ENCODE results near the gene IRAK1. TPM values are rescaled to one million over a fixed set of nuclear protein-coding genes. Genes with fewer than 3 reads are reported as not detected.

Gene IRAK1
- total and polyA plus RNA-seq, 9 of the 15 experiments (the other 6 are each of a cell fraction or from before 2014, with no cell fraction given): 11.6 to 261 (median 91.6) TPM

- TF ChIP-seq CREB3 (tag; conservative IDR thresholded peaks at IDR 0.05; ENCODE audit: low read depth) (peak; percentile 99), CEBPZ (IDR thresholded peaks at IDR 0.05; ENCODE audit: borderline replicate concordance, low read depth, low read length) (no peak), ELF1 (tag; IDR thresholded peaks at IDR 0.05) (no peak), FOSL1 (tag; conservative IDR thresholded peaks at IDR 0.05) (peak; percentile 45; the same call in 1 of the 2 replicates), SFPQ (IDR thresholded peaks at IDR 0.05; ENCODE audit: low read depth, low read length) (no peak), ZNF239 (CRISPR knock-in tag; IDR thresholded peaks at IDR 0.05) (peak; percentile 88), ZBTB17 (CRISPR knock-in tag; IDR thresholded peaks at IDR 0.05) (peak; percentile 87), WHSC1 (IDR thresholded peaks at IDR 0.05; ENCODE audit: low read length) (no peak), CBFA2T3 (IDR thresholded peaks at IDR 0.05) (no peak), ZNF644 (tag; IDR thresholded peaks at IDR 0.05; ENCODE audit: low read depth) (peak; percentile 95), E2F5 (CRISPR knock-in tag; IDR thresholded peaks at IDR 0.05) (no peak), NCOA4 (IDR thresholded peaks at IDR 0.05; ENCODE audit: partially characterized antibody) (no peak), KHSRP (IDR thresholded peaks at IDR 0.05) (no peak), NCOA2 (IDR thresholded peaks at IDR 0.05; ENCODE audit: partially characterized antibody in 2 of 2) (no peak), TCF15 (CRISPR knock-in tag; IDR thresholded peaks at IDR 0.05) (peak; percentile 70), THAP12 (CRISPR knock-in tag; IDR thresholded peaks at IDR 0.05) (no peak), CTBP1 (IDR thresholded peaks at IDR 0.05; ENCODE audit: borderline replicate concordance) (no peak), ZNF431 (CRISPR knock-in tag; IDR thresholded peaks at IDR 0.05) (no peak), ZNF76 (CRISPR knock-in tag; IDR thresholded peaks at IDR 0.05; ENCODE audit: borderline replicate concordance) (peak; percentile 92; the same call in 1 of the 2 replicates)
These were observed 17.4 kb downstream of the IRAK1 start (continued) for GRCh38 chrX:154002215-154002719.
